ENCODE results near the gene ANKMY1. TPM values are rescaled to one million over a fixed set of nuclear protein-coding genes. Genes with fewer than 3 reads are reported as not detected.

The ANKMY1 gene
- total RNA-seq, 4 donors from 2014 or later, result 9.1 to 10.9 (median 10.2) TPM

GRCh38 chr2:240445961-240446663 is 111.7 kb downstream of the ANKMY1 start:
- peaks cover 0 to 2% (median 0%) of the 10 kb centered on the region in 4 donors for H3K27me3 ChIP-seq
- no peaks in the 10 kb centered on the region for H3K9me3 ChIP-seq
- DNase-seq (ENCODE audit: extremely low spot score), result no peak
- H3K27ac ChIP-seq (replicated peaks in 1 of 4), result no peak overlapping the region
- TF ChIP-seq POLR2AphosphoS5 (IDR thresholded peaks at IDR 0.05) (no peak), EP300 (IDR thresholded peaks at IDR 0.05) (no peak), CTCF (IDR thresholded peaks at IDR 0.05) (no peak), POLR2A (IDR thresholded peaks at IDR 0.05; ENCODE audit: low read depth) (no peak)
- no peak overlapping the region for H3K4me3 ChIP-seq
- H3K4me1 ChIP-seq, result peaks cover 11 to 31% (median 30%) of the 10 kb centered on the region in 4 donors
- H3K36me3 ChIP-seq, result peaks cover 0 to 19% (median 5%) of the 10 kb centered on the region in 4 donors
- intact Hi-C loops (cut with DNase I), result no loop called here
- 87% methylated on average over 7 of the region's 24 CpGs for WGBS

- intact Hi-C loops (cut with DNase I), result no loop called here
- H3K4me1 ChIP-seq, result peaks cover 0 to 26% (median 19%) of the 10 kb centered on the region in 4 donors
- TF ChIP-seq POLR2AphosphoS5 (IDR thresholded peaks at IDR 0.05), result no peak
- no peak for TF ChIP-seq POLR2A (IDR thresholded peaks at IDR 0.05; ENCODE audit: low read depth)
- TF ChIP-seq EP300 (IDR thresholded peaks at IDR 0.05), result no peak
- no peak for TF ChIP-seq CTCF (IDR thresholded peaks at IDR 0.05)
- no peak overlapping the region for H3K4me3 ChIP-seq
- WGBS, result 97% methylated on average over 6 of the region's 16 CpGs
- H3K27me3 ChIP-seq, result no peaks in the 10 kb centered on the region
- no peak for DNase-seq (ENCODE audit: extremely low spot score)
- H3K36me3 ChIP-seq, result peaks cover 0 to 23% (median 5%) of the 10 kb centered on the region in 4 donors
- H3K9me3 ChIP-seq, result no peaks in the 10 kb centered on the region
- no peak overlapping the region for H3K27ac ChIP-seq (replicated peaks in 1 of 4)
Observed at GRCh38 chr2:240444464-240444863, 113.3 kb downstream of the ANKMY1 start.

GRCh38 chr2:240443891-240444301 is 113.9 kb downstream of the ANKMY1 start:
- Histone ChIP-seq H3K9me3 (no peaks in the 10 kb centered on the region), H3K36me3 (peaks cover 0 to 23% (median 5%) of the 10 kb centered on the region in 4 donors), H3K4me1 (peaks cover under 1 to 31% (median 23%) of the 10 kb centered on the region in 4 donors), H3K4me3 (no peak overlapping the region), H3K27me3 (no peaks in the 10 kb centered on the region), H3K27ac (replicated peaks in 1 of 4) (no peak overlapping the region)
- TF ChIP-seq POLR2AphosphoS5 (IDR thresholded peaks at IDR 0.05), result no peak
- no peak for TF ChIP-seq CTCF (IDR thresholded peaks at IDR 0.05)
- TF ChIP-seq EP300 (IDR thresholded peaks at IDR 0.05), result no peak
- TF ChIP-seq POLR2A (IDR thresholded peaks at IDR 0.05; ENCODE audit: low read depth), result no peak
- DNase-seq (ENCODE audit: extremely low spot score), result no peak
- intact Hi-C loops (cut with DNase I), result no loop called here
- 67% methylated on average over 3 of the region's 17 CpGs for WGBS

GRCh38 chr2:240442891-240443715 is 114.7 kb downstream of the ANKMY1 start:
- Histone ChIP-seq H3K36me3 (peaks cover 0 to 23% (median 5%) of the 10 kb centered on the region in 4 donors), H3K27ac (replicated peaks in 1 of 4) (no peak overlapping the region), H3K4me3 (no peak overlapping the region), H3K9me3 (no peaks in the 10 kb centered on the region), H3K4me1 (peaks cover 9 to 39% (median 30%) of the 10 kb centered on the region in 4 donors), H3K27me3 (no peaks in the 10 kb centered on the region)
- TF ChIP-seq CTCF (IDR thresholded peaks at IDR 0.05) (no peak), POLR2AphosphoS5 (IDR thresholded peaks at IDR 0.05) (no peak), EP300 (IDR thresholded peaks at IDR 0.05) (no peak), POLR2A (IDR thresholded peaks at IDR 0.05; ENCODE audit: low read depth) (no peak)
- WGBS, result 85% methylated on average over 12 of the region's 25 CpGs
- DNase-seq (ENCODE audit: extremely low spot score), result no peak
- intact Hi-C loops (cut with DNase I), result no loop called here
